Trophoblast cell (in vitro differentiated cells and primary cell): ENCODE data around the gene PTCSC3.

Experiments
- DNase-seq, 2 donors: peaks; one replicate each; pipeline ENCODE4 v3.0.0-alpha.2; 2016
- H2AFZ ChIP-seq: 2 replicates; pipeline ENCODE4 v1.6.1; 2013; ENCODE audit warnings: low read length, moderate library complexity, mild to moderate bottlenecking; ENCODE audit not compliant: insufficient read depth, poor library complexity
- H2AK5ac ChIP-seq: 2 replicates; pipeline ENCODE4 v1.6.1; 2013; ENCODE audit warnings: mild to moderate bottlenecking, low read length
- H2BK120ac ChIP-seq: 2 replicates; pipeline ENCODE4 v1.6.1; 2013; ENCODE audit warnings: low read length, mild to moderate bottlenecking, moderate library complexity; ENCODE audit not compliant: insufficient read depth, poor library complexity
- H2BK12ac ChIP-seq: 2 replicates; pipeline ENCODE4 v1.6.1; 2013; ENCODE audit warnings: mild to moderate bottlenecking, low read length, moderate library complexity
- H2BK5ac ChIP-seq: 2 replicates; pipeline ENCODE4 v1.6.1; 2013; ENCODE audit warnings: low read length, low read depth, moderate library complexity, mild to moderate bottlenecking; ENCODE audit not compliant: poor library complexity
- H3K14ac ChIP-seq: 2 replicates; pipeline ENCODE4 v1.6.1; 2013; ENCODE audit warnings: mild to moderate bottlenecking, low read length
- H3K18ac ChIP-seq: 2 replicates; pipeline ENCODE4 v1.6.1; 2013; ENCODE audit warnings: mild to moderate bottlenecking, low read length
- H3K23ac ChIP-seq: 2 replicates; pipeline ENCODE4 v1.6.1; 2013; ENCODE audit warnings: low read length
- H3K27ac ChIP-seq: 2 replicates; pipeline ENCODE4 v1.5.1; 2013; ENCODE audit warnings: low read depth, mild to moderate bottlenecking, inconsistent platforms, low read length, moderate library complexity
- H3K27me3 ChIP-seq: 2 replicates; pipeline ENCODE4 v1.6.1; 2013; ENCODE audit warnings: inconsistent platforms, mild to moderate bottlenecking, low read length, moderate library complexity; ENCODE audit not compliant: insufficient read depth
- H3K36me3 ChIP-seq, 2 experiments: 1 replicate in 1 of 2; 2 replicates in 1 of 2; pipeline ENCODE4 v1.6.1; 2013; ENCODE audit warnings: low read length in 2 of 2, mild to moderate bottlenecking in 2 of 2, moderate library complexity in 1 of 2; ENCODE audit not compliant: insufficient read depth in 2 of 2, control insufficient read depth in 1 of 2
- H3K4ac ChIP-seq: 2 replicates; pipeline ENCODE4 v1.6.1; 2013; ENCODE audit warnings: low read depth, mild to moderate bottlenecking, low read length, moderate library complexity
- H3K4me1 ChIP-seq, 2 experiments: 1 replicate in 1 of 2; 2 replicates in 1 of 2; pipeline ENCODE4 v1.6.1; 2013; ENCODE audit warnings: low read length in 2 of 2, mild to moderate bottlenecking in 2 of 2, moderate library complexity in 1 of 2; ENCODE audit not compliant: insufficient read depth in 2 of 2, control insufficient read depth in 1 of 2
- H3K4me2 ChIP-seq: 2 replicates; pipeline ENCODE4 v1.6.1; 2013; ENCODE audit warnings: inconsistent platforms, mild to moderate bottlenecking, low read length, moderate library complexity
- H3K4me3 ChIP-seq: 2 replicates; pipeline ENCODE4 v1.5.1; 2013; ENCODE audit warnings: mild to moderate bottlenecking, low read depth, low read length, inconsistent platforms
- H3K79me1 ChIP-seq: one replicate; pipeline ENCODE4 v1.6.1; 2013; ENCODE audit warnings: low read length
- H3K79me2 ChIP-seq: 2 replicates; pipeline ENCODE4 v1.6.1; 2013; ENCODE audit warnings: low read length, mild to moderate bottlenecking; ENCODE audit not compliant: control insufficient read depth, insufficient read depth, poor library complexity
- H3K9ac ChIP-seq: 2 replicates; pipeline ENCODE4 v1.6.1; 2013; ENCODE audit warnings: mild to moderate bottlenecking, low read length
- H3K9me3 ChIP-seq: 2 replicates; pipeline ENCODE4 v1.6.1; 2013; ENCODE audit warnings: low read depth, mild to moderate bottlenecking, control low read depth, inconsistent platforms, low read length; ENCODE audit not compliant: insufficient read depth
- H4K12ac ChIP-seq: 2 replicates; pipeline ENCODE4 v1.6.1; 2013; ENCODE audit warnings: low read depth, mild to moderate bottlenecking, low read length, moderate library complexity
- H4K8ac ChIP-seq: 2 replicates; pipeline ENCODE4 v1.6.1; 2013; ENCODE audit warnings: low read depth, mild to moderate bottlenecking, low read length, moderate library complexity
- H4K91ac ChIP-seq: one replicate; pipeline ENCODE4 v1.6.1; 2013; ENCODE audit warnings: low read depth, mild to moderate bottlenecking, low read length, moderate library complexity
- WGBS: extraction: QIAGEN DNeasy Blood & Tissue Kit; methylation state at CpG from one replicate; pipeline ENCODE4 v1.1.7; 2013; ENCODE audit warnings: missing lambda C conversion rate; ENCODE audit not compliant: insufficient read length, insufficient coverage; ENCODE audit errors: extremely low coverage; 5-methylcytosine and 5-hydroxymethylcytosine counted together

PTCSC3 gene

GRCh38 chr14:36130186-36130585, 46.3 kb downstream of the PTCSC3 start:
- Histone ChIP-seq H4K91ac (no peak overlapping the region), H3K79me2 (no peaks in the 10 kb centered on the region), H3K36me3 (no peaks in the 10 kb centered on the region), H3K9ac (no peak overlapping the region), H3K27me3 (no peaks in the 10 kb centered on the region), H2BK120ac (no peak overlapping the region), H3K14ac (no peak overlapping the region), H3K4me1 (no peaks in the 10 kb centered on the region), H2BK5ac (no peak overlapping the region), H3K23ac (no peak overlapping the region), H2AFZ (no peak overlapping the region), H3K4me2 (no peak overlapping the region), H3K4me3 (no peak overlapping the region), H2AK5ac (no peak overlapping the region), H3K27ac (no peak overlapping the region), H3K9me3 (no peaks in the 10 kb centered on the region), H3K18ac (no peak overlapping the region), H4K12ac (no peak overlapping the region), H3K4ac (no peak overlapping the region), H2BK12ac (no peak overlapping the region), H4K8ac (no peak overlapping the region), H3K79me1 (no peaks in the 10 kb centered on the region)
- no peak for DNase-seq
- WGBS: no CpG with 5 or more reads among the region's 1 CpG

- Histone ChIP-seq H2AK5ac (no peak overlapping the region), H4K8ac (no peak overlapping the region), H3K4me3 (no peak overlapping the region), H2BK120ac (no peak overlapping the region), H3K27me3 (no peaks in the 10 kb centered on the region), H4K12ac (no peak overlapping the region), H2AFZ (no peak overlapping the region), H3K4me2 (no peak overlapping the region), H3K9me3 (no peaks in the 10 kb centered on the region), H3K79me2 (no peaks in the 10 kb centered on the region), H3K27ac (no peak overlapping the region), H3K9ac (no peak overlapping the region), H2BK5ac (no peak overlapping the region), H3K23ac (no peak overlapping the region), H3K79me1 (no peaks in the 10 kb centered on the region), H3K4ac (no peak overlapping the region), H2BK12ac (no peak overlapping the region), H3K36me3 (no peaks in the 10 kb centered on the region), H3K4me1 (no peaks in the 10 kb centered on the region), H3K14ac (no peak overlapping the region), H4K91ac (no peak overlapping the region), H3K18ac (no peak overlapping the region)
- no CpG with 5 or more reads among the region's 2 CpGs for WGBS
- DNase-seq: no peak
Measured at GRCh38 chr14:36129181-36129580, 47.3 kb downstream of the PTCSC3 start.

- DNase-seq: no peak
- H3K79me2 ChIP-seq: no peaks in the 10 kb centered on the region
- H3K23ac ChIP-seq: no peak overlapping the region
- H2BK12ac ChIP-seq: no peak overlapping the region
- no peak overlapping the region for H3K4ac ChIP-seq
- H4K91ac ChIP-seq: no peak overlapping the region
- H2AK5ac ChIP-seq: no peak overlapping the region
- H3K4me1 ChIP-seq: no peaks in the 10 kb centered on the region
- no peak overlapping the region for H3K18ac ChIP-seq
- H3K36me3 ChIP-seq: no peaks in the 10 kb centered on the region
- no peak overlapping the region for H4K8ac ChIP-seq
- no peaks in the 10 kb centered on the region for H3K9me3 ChIP-seq
- H2BK120ac ChIP-seq: no peak overlapping the region
- H3K27me3 ChIP-seq: no peaks in the 10 kb centered on the region
- H3K9ac ChIP-seq: no peak overlapping the region
- no peak overlapping the region for H3K27ac ChIP-seq
- no peak overlapping the region for H3K4me3 ChIP-seq
- H3K4me2 ChIP-seq: no peak overlapping the region
- no peak overlapping the region for H4K12ac ChIP-seq
- no peak overlapping the region for H2AFZ ChIP-seq
- no peaks in the 10 kb centered on the region for H3K79me1 ChIP-seq
- WGBS: no CpG with 5 or more reads among the region's 4 CpGs
- H3K14ac ChIP-seq: no peak overlapping the region
- H2BK5ac ChIP-seq: no peak overlapping the region
Measured at GRCh38 chr14:36113341-36113740, 63.2 kb downstream of the PTCSC3 start.

- Histone ChIP-seq H3K79me2 (no peaks in the 10 kb centered on the region), H3K4me1 (no peaks in the 10 kb centered on the region), H3K27me3 (no peaks in the 10 kb centered on the region), H2AFZ (no peak overlapping the region), H3K4me3 (no peak overlapping the region), H3K4me2 (no peak overlapping the region), H3K23ac (no peak overlapping the region), H2BK5ac (no peak overlapping the region), H3K4ac (no peak overlapping the region), H3K18ac (no peak overlapping the region), H3K79me1 (no peaks in the 10 kb centered on the region), H4K91ac (no peak overlapping the region), H3K36me3 (no peaks in the 10 kb centered on the region), H3K9me3 (no peaks in the 10 kb centered on the region), H2BK12ac (no peak overlapping the region), H3K14ac (no peak overlapping the region), H4K8ac (no peak overlapping the region), H2BK120ac (no peak overlapping the region), H2AK5ac (no peak overlapping the region), H3K9ac (no peak overlapping the region), H4K12ac (no peak overlapping the region), H3K27ac (no peak overlapping the region)
- WGBS: no CpG with 5 or more reads among the region's 3 CpGs
- DNase-seq: no peak
Measured at GRCh38 chr14:36111822-36112583, 64.5 kb downstream of the PTCSC3 start.
